ENCODE results near the gene PRKAG1.

PRKAG1 gene

DNA sequence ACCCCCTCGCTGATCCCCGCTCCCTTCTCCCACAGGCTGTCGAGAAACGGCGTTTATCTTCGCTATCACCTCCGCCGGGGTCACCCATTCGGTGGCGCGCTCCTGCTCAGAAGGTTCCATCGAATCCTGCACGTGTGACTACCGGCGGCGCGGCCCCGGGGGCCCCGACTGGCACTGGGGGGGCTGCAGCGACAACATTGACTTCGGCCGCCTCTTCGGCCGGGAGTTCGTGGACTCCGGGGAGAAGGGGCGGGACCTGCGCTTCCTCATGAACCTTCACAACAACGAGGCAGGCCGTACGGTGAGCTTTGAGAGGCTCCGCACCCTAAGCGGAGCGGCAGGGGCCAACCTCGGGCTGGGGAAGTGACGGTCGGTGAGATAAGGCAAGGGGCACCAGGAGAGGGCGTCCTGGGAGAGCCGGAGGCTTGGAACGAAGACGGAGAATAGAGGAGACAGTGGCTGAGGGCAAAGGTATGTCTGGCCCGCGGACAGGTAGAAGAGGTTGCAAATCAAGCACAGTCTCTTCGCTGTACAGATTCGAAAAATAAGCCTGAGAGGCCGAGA is 38.1 kb downstream of the PRKAG1 start:
- DNase-seq = no peak

- DNase-seq = peak; percentile 56
These were observed 38.8 kb downstream of the PRKAG1 start for GRCh38 chr12:48979602-48980388.

DNA sequence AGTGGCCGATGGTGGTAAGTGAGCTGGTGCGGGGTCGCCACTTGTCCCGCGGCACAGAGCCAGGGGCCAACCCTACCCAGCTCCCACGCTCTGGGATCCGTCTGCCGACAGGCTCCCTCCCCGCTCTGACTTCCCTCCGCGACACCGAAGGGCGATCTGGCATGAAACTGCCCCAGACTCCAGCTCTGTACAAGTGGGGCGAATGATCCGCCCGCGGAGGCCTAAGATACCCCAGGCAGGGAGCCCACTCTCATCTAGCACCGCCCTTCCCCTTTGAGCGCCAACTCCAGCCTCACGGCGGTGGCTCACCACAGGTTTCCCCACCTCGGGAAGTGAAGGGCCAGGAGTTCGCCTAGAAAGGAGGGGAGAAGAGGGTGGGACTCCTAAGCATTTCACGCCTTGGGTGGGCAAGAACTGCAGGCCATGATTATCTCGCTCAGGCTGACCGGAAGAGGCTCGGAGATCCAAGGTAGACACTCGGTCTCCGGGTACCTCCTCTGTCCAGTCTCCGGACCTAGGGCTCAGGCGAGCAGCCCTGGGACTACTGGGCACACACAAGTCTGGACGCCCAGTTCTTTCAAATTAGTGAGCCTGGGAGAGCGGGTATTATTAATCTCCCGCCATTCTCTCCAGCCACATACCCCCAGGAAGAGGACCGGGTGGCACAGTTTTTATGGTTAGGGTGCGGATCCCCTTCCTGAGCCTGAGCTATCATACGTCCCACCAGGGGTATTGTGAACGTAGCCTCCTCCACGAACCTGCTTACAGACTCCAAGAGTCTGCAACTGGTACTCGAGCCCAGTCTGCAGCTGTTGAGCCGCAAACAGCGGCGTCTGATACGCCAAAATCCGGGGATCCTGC is 39.6 kb downstream of the PRKAG1 start:
- no peak for DNase-seq

DNA sequence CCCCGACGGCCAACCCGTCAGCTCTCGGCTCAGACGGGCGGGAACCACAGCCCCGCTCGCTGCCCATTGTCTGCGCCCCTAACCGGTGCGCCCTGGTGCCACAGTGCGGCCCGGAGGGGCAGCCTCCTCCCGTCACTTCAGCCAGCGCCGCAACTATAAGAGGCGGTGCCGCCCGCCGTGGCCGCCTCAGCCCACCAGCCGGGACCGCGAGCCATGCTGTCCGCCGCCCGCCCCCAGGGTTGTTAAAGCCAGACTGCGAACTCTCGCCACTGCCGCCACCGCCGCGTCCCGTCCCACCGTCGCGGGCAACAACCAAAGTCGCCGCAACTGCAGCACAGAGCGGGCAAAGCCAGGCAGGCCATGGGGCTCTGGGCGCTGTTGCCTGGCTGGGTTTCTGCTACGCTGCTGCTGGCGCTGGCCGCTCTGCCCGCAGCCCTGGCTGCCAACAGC is 40.3 kb downstream of the PRKAG1 start, which contains the start of gene WNT1:
TSS of gene WNT1 (plus strand) at position 32 of the 450 bp plus-strand sequence. CDS start at position 361, 329 bp downstream.
- no peak for DNase-seq

DNA sequence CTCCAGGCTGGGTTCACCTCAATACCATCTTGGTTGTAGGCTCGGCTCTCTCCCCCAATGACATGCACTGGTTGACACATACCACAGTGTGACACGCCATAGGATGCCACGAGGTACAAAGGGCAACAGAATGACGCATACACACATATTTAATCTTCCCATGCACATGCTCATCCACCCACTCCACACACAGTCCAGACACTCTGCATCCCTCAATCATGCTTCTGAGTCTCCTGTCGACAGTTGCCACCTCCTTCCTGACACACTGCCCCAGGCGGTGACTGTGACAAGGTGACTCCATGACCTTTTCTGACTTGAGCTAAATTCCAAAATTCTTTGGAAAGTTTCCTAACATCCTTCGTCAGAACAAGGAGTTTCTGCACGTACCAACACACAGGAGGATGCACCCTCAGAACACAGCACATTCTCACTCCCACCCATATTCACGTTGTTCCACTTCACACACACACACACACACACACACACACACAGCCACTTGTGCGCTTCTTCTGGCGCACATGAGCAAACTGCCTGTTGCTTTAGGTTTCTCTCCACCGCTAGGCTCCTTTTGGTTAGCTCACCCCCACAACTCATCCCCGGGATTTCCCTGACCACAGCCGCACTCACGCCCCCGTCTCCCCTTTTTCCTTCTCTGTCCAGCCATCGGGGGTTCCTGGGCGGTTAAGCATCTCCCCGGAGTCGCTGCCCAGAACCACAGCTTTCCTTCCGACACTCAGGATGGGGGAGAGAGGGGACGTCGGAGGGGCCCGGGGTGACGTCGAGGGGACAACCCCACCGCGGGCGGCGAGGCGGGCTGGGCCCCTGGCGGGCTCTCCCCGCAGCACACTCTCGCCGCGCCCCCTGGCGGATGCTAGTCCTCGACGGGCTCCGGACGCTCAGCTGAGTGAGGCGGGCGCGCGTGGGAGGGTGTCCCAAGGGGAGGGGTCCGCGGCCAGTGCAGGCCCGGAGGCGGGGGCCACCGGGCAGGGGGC is 41.0 kb downstream of the PRKAG1 start:
- peak; percentile 68 for DNase-seq

DNA sequence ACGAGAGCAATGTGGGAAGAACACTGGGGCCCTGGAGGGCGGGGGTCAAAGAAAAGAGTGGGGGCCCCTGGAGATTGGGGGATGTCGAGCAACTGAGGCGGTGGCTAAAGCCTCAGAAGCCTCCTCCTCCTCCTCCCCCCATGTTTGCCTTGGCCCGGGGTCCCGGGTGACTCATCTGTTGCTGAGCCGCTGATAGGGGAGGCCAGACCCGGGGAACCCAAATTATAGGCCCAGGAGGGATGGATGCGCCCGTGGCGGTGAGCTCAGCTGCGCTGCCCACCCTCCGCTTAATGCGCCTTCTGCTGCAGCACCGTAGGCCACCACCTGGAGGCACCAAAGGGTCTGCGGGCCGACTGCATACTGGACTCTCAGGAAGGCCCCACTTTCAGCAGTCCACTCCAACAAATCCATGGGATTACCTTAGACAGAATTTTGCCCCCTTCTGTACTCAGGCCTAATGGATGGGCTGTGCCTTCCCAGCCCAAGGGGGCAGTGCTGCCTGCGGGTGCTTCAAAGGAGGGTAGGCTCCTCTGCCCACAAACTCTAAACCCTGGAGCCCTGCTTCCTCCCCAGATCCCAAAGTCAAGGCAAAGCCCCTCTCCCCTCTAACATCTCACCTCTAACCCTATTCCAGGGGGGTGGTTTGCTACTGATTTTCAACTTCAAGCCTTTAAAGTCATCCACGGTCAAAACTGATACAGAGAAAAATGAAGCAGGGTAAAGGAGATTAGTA is 44.5 kb downstream of the PRKAG1 start:
- peak; percentile 67 for DNase-seq

GRCh38 chr12:48973531-48973930 is 45.0 kb downstream of the PRKAG1 start:
- no peak for DNase-seq

- no peak for DNase-seq
These were observed 45.6 kb downstream of the PRKAG1 start for GRCh38 chr12:48972952-48973483.

DNA sequence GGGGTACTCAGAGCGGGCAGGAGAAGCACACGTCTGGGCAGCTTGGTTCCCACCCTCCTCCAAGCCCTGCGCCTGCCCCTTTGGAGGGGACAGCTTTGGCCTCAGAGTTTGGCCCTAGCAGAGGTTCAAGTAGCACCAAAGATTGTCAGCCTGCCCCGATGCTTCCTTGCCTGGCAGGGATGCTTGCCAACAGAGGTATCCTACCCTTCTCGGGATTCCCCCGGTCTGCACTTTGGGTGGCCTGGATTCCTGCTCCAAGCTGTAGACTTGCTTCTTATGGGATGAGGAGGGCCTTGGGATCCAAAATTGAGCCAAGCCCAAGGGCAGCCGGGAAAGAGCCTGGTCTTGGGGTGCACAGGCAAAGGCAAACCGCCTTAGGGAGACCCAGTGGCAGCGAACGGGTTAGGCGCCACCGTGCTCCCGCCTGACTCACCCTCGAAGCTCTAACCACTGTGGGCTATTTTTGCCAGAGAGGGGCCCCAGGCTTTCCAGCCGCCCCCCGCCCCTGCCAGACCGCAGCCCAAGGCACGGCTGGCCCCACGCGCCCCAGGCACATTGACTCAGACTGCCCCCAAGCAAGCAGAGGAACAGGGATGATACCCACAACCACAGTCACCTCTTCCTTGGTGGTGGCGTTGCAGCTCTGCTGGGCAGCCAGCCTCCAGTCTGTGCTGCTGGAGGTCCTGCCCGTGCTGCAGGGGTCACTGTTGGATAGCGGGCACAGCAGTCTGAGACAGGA is 46.2 kb downstream of the PRKAG1 start:
- no peak for DNase-seq

GRCh38 chr12:48970702-48971334 is 47.8 kb downstream of the PRKAG1 start:
- DNase-seq = no peak

- DNase-seq = no peak
These were observed 48.5 kb downstream of the PRKAG1 start for GRCh38 chr12:48969833-48970701.

DNA sequence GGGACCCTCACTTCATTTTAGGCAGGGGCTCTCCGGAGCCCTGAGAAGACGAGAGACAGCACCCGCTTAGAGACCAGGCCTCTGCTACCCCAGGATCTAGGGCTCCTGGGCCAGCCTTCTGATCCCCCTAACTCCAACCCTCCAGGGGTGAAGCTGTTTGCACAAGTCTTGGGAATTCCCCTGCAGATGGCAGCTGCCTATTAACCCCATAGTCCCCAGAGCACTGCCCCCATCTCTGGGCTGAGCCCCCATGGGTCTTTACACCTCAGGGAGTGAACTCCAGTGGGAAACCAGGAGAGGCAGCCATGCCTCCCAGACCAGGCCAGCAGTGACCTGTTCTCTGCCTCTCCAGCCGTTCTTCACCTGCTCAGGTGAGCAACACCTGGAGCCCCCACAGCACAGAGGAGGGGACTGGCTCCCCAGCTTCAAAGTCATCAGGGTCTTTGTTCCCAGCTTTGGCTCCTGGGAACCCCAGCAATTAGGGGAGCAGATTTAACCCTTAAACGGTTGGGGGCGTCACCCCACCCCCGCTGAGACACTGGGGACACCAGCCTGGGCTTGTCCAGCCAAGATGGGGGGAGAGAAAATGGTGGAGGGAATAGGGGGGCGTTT is 49.3 kb downstream of the PRKAG1 start:
- DNase-seq = no peak

GRCh38 chr12:48968467-48968866 is 50.1 kb downstream of the PRKAG1 start:
- no peak for DNase-seq

DNA sequence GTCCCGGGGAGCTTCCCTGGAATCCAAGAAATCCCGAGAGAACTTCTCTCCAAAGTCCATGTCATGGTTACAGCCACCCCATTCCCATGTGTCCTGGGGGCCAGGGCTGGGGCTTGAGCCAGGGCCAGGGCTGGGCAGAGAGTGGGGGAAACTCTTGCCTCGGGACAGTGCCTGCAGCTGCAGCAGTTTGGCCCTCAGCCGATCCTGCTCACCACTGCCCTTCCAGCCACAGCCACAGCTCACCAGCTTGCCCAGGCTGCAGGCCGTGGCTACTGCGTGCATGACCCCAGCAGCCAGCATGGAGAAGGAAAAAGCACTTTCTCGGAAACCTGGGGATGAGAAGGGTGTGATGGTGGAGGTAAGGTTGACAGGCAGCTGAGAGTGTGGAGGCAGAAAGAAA is 50.6 kb downstream of the PRKAG1 start:
- peak; percentile 20 for DNase-seq

DNA sequence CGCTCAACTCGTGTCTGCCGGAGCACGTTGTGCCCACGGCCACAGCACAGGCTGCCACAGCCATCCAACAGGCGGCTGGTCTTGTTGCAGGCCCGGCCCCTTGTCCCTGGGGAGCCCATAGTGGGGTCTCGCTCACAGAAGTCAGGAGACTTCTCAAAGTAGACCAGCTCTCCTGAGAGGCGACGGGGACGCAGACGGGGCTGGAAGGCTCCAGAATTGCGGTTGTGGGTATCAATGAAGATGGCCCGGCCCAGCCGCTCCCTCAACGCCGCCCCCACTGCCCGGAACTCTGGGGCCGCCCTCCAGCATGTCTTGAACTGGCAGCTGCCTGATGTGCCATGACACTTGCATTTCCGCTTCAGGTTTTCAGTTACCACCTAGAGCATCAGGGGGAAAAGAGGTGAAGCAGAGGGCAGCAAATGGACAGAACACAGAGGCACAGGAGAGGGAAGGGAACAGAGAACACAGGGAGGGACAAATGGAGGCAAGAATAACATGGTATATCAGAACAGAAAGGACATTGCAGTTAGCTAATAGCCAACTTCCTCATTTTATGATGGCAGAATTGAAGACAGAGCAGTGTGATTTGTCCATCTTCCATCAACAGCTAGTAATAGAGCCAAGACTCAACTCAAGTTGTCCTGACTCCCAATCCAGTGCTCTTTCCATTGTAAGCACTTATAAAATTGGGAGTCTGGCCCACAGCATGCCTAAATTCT is 52.2 kb downstream of the PRKAG1 start:
- DNase-seq = peak; percentile 21

- DNase-seq = peak; percentile 20
These were observed 53.2 kb downstream of the PRKAG1 start for GRCh38 chr12:48965298-48965838.

DNA sequence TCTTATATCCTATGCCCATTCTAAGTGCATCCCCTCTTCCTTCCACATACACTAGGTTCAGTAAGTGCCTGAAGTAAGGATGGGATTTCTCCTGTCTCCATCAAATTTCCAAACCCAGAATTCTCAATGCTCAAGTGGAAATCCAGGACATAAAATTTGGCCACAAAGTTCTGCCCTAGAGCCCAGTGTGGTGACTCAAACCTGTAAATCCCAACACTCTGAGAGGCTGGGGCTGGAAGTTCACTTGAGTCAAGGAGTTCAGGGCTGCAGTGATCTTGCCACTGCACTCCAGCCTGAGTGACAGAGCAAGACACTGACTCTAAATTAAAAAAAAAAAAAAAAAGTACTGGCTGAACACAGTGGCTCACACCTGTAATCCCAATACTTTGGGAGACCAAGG is 56.8 kb downstream of the PRKAG1 start:
- DNase-seq = no peak
